ENCODE measurements around the gene GLYR1.

DNA sequence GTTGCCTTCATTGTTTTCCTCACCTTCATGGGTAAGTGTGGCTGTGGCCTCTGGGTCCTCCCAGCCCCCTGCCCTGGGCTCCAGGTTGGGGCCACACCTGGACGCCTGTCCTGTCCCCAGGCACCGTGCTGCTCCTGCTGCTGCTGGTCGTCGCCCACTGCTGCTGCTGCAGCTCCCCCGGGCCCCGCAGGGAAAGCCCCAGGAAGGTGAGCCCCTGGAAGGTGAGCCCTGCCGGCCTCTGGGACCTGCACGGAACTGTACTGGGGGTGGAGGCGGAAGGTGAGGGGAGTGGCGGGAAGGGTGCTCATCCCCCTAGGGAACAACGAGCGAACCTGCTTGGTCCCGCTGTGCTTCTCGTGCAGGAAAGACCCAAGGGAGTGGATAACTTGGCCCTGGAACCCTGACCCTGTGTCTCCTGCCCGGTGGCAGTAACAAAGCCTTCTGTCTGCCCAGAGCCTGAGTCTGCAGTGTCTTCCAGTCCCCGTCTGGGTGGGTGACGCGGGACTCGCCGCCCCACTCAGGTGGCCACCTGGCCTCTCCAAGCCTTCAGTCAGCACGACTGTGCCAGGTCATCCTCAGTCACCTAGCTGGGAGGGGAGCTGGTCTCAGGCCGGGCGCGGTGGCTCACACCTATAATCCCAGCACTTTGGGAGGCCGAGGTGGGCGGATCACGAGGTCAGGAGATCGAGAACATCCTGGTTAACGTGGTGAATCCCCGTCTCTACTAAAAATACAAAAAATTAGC lies 51.1 kb downstream of the GLYR1 start:
- TF ChIP-seq, protein P1, sequence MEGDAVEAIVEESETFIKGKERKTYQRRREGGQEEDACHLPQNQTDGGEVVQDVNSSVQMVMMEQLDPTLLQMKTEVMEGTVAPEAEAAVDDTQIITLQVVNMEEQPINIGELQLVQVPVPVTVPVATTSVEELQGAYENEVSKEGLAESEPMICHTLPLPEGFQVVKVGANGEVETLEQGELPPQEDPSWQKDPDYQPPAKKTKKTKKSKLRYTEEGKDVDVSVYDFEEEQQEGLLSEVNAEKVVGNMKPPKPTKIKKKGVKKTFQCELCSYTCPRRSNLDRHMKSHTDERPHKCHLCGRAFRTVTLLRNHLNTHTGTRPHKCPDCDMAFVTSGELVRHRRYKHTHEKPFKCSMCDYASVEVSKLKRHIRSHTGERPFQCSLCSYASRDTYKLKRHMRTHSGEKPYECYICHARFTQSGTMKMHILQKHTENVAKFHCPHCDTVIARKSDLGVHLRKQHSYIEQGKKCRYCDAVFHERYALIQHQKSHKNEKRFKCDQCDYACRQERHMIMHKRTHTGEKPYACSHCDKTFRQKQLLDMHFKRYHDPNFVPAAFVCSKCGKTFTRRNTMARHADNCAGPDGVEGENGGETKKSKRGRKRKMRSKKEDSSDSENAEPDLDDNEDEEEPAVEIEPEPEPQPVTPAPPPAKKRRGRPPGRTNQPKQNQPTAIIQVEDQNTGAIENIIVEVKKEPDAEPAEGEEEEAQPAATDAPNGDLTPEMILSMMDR (IDR thresholded peaks at IDR 0.05) = no peak
- TF ChIP-seq ESRRA (IDR thresholded peaks at IDR 0.05; ENCODE audit: borderline replicate concordance, low read length) (no peak), PHF8 (IDR thresholded peaks at IDR 0.05; ENCODE audit: borderline replicate concordance, low read depth) (no peak), RFX5 (IDR thresholded peaks at IDR 0.05) (no peak), NR3C1 (IDR thresholded peaks at IDR 0.05) (no peak), ZFP36 (IDR thresholded peaks at IDR 0.05; ENCODE audit: borderline replicate concordance, partially characterized antibody) (no peak), CEBPB (IDR thresholded peaks at IDR 0.05) (no peak)
- TF ChIP-seq, protein P2, sequence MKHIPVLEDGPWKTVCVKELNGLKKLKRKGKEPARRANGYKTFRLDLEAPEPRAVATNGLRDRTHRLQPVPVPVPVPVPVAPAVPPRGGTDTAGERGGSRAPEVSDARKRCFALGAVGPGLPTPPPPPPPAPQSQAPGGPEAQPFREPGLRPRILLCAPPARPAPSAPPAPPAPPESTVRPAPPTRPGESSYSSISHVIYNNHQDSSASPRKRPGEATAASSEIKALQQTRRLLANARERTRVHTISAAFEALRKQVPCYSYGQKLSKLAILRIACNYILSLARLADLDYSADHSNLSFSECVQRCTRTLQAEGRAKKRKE (CRISPR knock-in tag; IDR thresholded peaks at IDR 0.05; ENCODE audit: low read depth) = no peak

All from A549 (cell line).